ENCODE measurements around the gene KRTAP19-2. TPM values are rescaled to one million over a fixed set of nuclear protein-coding genes. Genes with fewer than 3 reads are reported as not detected.
"Not testable (repeated sequence)": the region's sequence is repeated elsewhere in the genome, so short reads cannot be mapped to it uniquely, and the experiment has no call there.

KRTAP19-2 gene
- not detected for polyA plus RNA-seq (ENCODE audit: insufficient read length)

GRCh38 chr21:30487336-30487735 lies at the start of gene KRTAP19-2:
TSS of gene KRTAP19-2 (minus strand) at chr21:30487436. CDS start at chr21:30487348, 88 bp downstream.
- DNase-seq (ENCODE audit: low read depth) = no peak

- DNase-seq (ENCODE audit: low read depth) = no peak
Observed at GRCh38 chr21:30518876-30519275, 31.6 kb upstream of the KRTAP19-2 start.

- DNase-seq (ENCODE audit: low read depth) = no peak
Observed at GRCh38 chr21:30515681-30516080, 28.4 kb upstream of the KRTAP19-2 start.

DNA sequence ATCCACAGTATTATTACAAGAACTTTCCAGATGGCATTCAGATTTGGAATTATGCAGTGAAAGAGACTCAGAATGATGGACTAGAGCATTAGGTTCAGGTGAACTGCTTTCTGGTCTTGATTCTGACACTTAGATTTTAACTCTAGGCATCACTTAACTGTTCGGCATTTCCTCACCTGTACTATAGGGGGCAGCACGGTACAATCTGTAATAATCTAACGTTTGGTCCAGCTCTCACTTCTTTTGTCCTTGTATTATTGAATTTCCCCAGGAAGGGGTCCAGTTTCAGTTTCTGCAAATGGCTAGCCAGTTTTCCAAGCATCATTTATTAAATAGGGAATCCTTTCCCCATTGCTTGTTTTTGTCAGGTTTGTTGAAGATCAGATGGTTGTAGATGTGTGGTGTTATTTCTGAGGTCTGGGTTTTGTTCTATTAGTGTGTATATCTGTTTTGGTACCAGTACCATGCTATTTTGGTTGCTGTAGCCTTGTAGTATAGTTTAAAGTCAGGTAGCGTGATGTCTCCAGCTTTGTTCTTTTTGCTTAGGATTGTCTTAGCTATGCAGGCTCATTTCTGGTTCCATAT lies 18.5 kb upstream of the KRTAP19-2 start:
- not testable (repeated sequence) for DNase-seq (ENCODE audit: low read depth)

DNA sequence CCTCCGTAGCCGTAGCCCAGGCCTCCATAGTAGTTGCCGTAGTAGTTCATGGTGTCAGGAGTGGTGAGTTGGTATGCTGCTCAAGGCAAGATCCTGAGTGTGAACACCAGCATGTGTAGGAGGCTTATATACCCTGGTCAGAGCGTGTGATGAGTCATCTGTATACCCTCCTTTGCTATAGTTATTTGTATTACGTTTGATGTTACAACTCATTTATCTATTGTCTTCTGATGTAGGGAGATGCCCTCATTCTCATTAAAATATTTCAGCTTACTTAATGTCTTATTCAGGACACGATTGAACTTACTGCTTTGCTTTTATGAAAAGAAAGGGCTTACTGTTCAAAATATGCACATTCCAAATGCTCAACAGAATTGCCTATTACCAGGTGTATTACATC lies 14.8 kb upstream of the KRTAP19-2 start, which contains the start of gene KRTAP19-5:
KRTAP19-5 (minus strand) TSS at position 101 of the 400 bp plus-strand sequence; CDS start at position 50, 51 bp downstream.
- DNase-seq (ENCODE audit: low read depth) = no peak

GRCh38 chr21:30497065-30497464 lies 9.8 kb upstream of the KRTAP19-2 start, which contains the start of gene KRTAP19-4:
TSS of gene KRTAP19-4 (minus strand) at chr21:30497165. CDS start at chr21:30497110, 55 bp downstream.
- DNase-seq (ENCODE audit: low read depth) = no peak

- no peak for DNase-seq (ENCODE audit: low read depth)
Observed at GRCh38 chr21:30491963-30492428, 4.8 kb upstream of the KRTAP19-2 start, which contains the start of gene KRTAP19-3. TSS of gene KRTAP19-3 (minus strand) at chr21:30492013. CDS start at chr21:30491957, 56 bp downstream.

GRCh38 chr21:30486180-30486579 lies 1.1 kb downstream of the KRTAP19-2 start:
- no peak for DNase-seq (ENCODE audit: low read depth)

DNA sequence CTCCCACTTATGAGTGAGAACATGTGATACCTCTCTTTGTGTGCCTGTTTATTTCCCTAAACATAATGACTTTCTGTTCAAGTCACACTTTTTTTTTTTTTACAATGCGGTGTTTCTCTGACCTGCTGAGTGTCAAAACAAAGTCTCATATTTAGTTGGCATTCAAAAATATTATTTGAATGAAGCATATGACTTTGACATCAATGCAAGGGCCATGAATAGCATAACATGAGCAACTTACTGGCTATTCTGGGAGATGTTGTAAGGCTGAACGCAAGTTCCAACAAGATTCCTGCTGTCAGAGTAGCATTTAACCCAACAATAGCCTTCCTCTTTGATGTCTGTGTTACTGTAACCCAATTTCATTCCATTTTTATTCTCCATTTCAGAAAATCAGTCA lies 5.1 kb downstream of the KRTAP19-2 start:
- DNase-seq (ENCODE audit: low read depth) = no peak

DNA sequence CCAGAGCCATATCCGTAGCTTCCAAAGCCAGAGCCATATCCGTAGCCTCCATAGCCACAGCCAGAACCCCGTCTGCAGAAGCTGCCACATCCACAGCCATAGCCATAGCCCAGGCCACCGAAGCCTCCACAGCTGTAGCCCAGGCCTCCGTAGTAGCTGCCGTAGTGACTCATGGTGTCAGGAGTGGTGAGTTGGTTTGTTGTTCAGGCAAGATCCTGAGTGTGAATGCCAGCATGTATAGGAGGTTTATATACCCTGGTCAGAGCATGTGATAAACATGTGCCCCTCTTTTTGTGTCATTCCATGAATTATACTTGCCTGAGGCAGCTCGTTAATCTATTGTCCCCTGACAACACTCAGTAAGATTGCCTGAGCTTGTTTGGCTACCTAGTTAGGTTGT lies 7.1 kb downstream of the KRTAP19-2 start, which contains the start of gene KRTAP19-1:
KRTAP19-1 (minus strand) TSS at position 223 of the 400 bp plus-strand sequence; CDS start at position 173, 50 bp downstream.
- DNase-seq (ENCODE audit: low read depth) = no peak

DNA sequence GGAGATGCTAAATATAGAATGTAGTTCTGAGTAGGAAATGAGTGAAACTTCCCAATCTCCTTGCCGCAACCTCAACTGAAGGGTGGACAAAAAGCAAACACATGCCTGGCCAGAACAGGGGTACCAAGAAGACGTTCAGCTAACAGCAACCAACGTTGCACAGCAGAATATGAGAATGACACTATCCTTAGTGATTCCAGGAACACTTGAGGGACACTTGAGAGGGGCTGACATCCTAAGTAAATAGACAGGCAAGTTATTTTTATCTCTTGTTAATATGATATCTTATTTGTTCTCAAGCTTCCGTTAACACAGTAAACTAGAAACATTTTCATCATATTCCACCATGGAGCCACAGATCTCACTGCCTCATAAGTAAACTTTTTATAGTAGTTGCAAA lies 8.0 kb downstream of the KRTAP19-2 start:
- DNase-seq (ENCODE audit: low read depth) = no peak

DNA sequence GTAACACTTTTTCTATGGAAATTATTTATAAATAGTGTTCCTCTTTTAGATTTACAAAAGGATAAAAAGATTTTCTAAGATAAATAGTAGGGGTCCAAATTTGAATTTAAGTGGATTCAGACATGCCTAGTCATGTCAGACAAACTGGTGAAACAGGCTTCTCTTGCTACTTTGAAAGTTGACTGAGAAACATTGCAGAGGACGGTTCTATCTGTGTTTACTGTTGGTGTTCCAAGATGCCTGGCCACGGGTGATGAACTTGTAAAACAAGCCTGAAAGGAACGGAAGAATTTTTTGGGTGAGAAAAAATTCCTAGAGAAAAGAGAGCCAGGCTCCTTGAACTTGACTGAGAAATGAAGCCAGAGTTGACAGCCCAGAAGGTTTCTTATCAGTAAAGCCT lies 9.2 kb downstream of the KRTAP19-2 start:
- DNase-seq (ENCODE audit: low read depth) = no peak

DNA sequence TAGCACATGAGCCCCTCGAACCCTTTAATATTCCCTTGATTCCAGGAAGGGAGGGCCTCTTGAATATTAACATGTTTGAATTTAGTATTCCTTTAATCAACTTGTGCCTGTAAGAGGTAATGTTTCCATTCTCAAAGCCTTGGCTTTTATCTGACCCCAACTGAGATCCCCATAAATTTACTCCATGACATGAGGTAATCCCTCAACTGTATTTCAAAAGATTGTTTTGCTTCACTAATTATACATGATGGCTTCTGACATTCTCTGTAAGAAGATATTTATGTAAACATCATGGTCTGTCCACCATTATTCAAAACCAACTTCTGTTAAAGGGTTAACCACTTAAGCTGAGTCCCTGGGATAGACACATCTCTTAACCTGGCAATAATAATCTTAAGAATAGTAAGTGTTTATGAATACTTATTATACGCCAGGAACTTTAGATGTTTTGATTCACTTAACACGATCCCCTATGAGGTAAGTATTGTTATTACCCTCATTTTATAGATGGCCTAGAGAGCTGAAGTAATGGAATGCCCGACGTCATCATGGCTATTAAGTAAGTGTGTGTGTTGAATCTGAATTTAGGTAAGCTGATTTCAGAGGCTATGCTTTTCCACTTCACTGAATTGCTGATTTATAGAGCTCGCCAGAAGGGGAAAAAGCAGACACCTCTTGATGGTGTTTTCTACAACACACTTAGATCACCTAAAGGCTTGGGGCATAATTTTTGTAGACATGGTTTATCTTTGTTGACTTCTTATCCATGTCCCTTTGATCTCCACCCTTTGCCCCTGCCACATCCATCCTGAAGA lies 18.1 kb downstream of the KRTAP19-2 start:
- no peak for DNase-seq (ENCODE audit: low read depth)

- no peak for DNase-seq (ENCODE audit: low read depth)
Observed at GRCh38 chr21:30463713-30464112, 23.5 kb downstream of the KRTAP19-2 start.

- no peak for DNase-seq (ENCODE audit: low read depth)
Observed at GRCh38 chr21:30448514-30448913, 38.7 kb downstream of the KRTAP19-2 start.

DNA sequence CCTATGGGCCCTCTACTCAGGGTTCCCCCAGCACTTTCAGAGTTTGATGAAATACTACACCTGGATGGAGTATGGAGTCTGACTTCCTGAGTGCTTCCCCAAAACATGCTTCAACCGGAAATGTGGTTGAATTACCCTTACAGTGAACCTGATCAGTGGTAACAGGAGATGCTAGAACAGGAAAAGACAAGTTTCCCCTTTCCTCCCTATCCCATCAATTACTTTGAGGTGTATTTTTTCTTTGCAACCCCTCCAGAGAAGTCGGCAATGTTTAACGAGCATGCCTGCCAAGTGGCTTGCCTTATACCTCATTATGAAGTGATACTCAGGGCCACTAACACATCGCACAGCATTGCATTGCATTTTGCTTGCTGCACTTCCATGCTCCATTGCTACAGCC lies 40.2 kb downstream of the KRTAP19-2 start:
- DNase-seq (ENCODE audit: low read depth) = no peak

- no peak for DNase-seq (ENCODE audit: low read depth)
Observed at GRCh38 chr21:30444204-30444603, 43.0 kb downstream of the KRTAP19-2 start.

GRCh38 chr21:30443226-30443625 lies 44.0 kb downstream of the KRTAP19-2 start:
- DNase-seq (ENCODE audit: low read depth) = no peak

DNA sequence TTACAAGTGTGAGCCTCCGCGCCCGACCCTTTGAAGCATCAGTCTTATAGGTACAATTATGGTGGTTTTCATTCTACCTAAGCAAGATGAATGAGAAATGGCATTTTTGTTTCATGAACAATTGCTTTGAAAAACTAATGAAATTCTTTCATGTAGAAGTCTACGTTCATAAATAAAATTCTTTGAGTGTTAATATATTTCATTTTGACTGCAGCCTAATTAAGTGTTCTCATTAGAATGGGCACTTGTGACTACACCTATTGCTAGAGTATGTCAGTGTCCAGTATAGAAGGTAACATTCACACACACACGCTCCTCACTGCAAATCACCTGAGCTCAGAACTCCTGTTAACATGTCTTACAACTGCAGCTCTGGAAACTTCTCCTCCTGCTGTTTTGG lies 47.3 kb downstream of the KRTAP19-2 start, which contains the start of gene KRTAP15-1:
KRTAP15-1 (plus strand) TSS at position 301 of the 400 bp plus-strand sequence; CDS start at position 354, 53 bp downstream.
- no peak for DNase-seq (ENCODE audit: low read depth)

Data from forelimb muscle (tissue), 1 donor.